Right cardiac atrium (tissue), 5 donors: ENCODE data around the gene CLIP3. TPM values are rescaled to one million over a fixed set of nuclear protein-coding genes. Genes with fewer than 3 reads are reported as not detected.
A peak's percentile ranks its signal among the peaks of the same experiment; 100 is the strongest.
"Not testable (repeated sequence)": the region's sequence is repeated elsewhere in the genome, so short reads cannot be mapped to it uniquely, and the experiment has no call there.

Experiments
- ATAC-seq, 2 donors: fragments of 200-7000 bp; cut with Tn5 transposase; one replicate each; pipeline versions ENCODE4 v1.8.0 to v1.9.1; 2020; ENCODE audit warnings: moderate library complexity in 2 of 2, mild to moderate bottlenecking in 1 of 2
- DNase-seq, 3 donors: peaks; one replicate each; pipeline ENCODE4 v3.0.0-alpha.2; 2020
- H3K27ac ChIP-seq: one replicate; pipeline ENCODE4 v1.5.1; 2013; ENCODE audit warnings: mild to moderate bottlenecking, low read length, control low read depth, moderate library complexity
- H3K27me3 ChIP-seq: one replicate; pipeline ENCODE4 v1.6.1; 2013; ENCODE audit not compliant: control insufficient read depth, insufficient read depth
- H3K4me1 ChIP-seq: one replicate; pipeline ENCODE4 v1.6.1; 2013; ENCODE audit warnings: low read length; ENCODE audit not compliant: control insufficient read depth, insufficient read depth
- H3K4me3 ChIP-seq: one replicate; pipeline ENCODE4 v1.5.1; 2013; ENCODE audit warnings: low read length, control low read depth
- H3K9me3 ChIP-seq: one replicate; pipeline ENCODE4 v1.6.1; 2013; ENCODE audit warnings: low read length; ENCODE audit not compliant: control insufficient read depth
- WGBS: extraction: QIAGEN DNeasy Blood & Tissue Kit; methylation state at CpG from one replicate; pipeline ENCODE4 v1.1.7; 2013; 5-methylcytosine and 5-hydroxymethylcytosine counted together
- intact Hi-C, 4 donors: fragments of 100-400 bp; cut with DNase I; formaldehyde crosslinking; loops; one replicate each; pipeline versions ENCODE4 v1.11.0 to v1.14.0; 2022 to 2023
- polyA plus RNA-seq: library from polyadenylated mRNA; stranded (reverse); fragments of 200-250 nt; gene quantifications from one replicate; pipeline ENCODE4 v1.2.3, GENCODE V29; 2013
- total RNA-seq, 4 donors: library from RNA; stranded (reverse); fragmentation: NEBNext Ultra II Directional; extraction: Animal tissue kit (Norgen Biotek cat#: 25700); gene quantifications; one replicate each; pipeline ENCODE4 v1.2.1, GENCODE V29; 2021
- donor health status: healthy with polysubstance abuse.
- donor health status: DM: no; HTN: yes; CAD: no.
- donor health status: DM: no; HTN: no; CAD: no.
- donor health status: DM: no; HTN: yes; CAD: no; lungs with severe emphysema.
- donor health status: DM: yes; HTN: yes; CAD: no.

Gene CLIP3
- total and polyA plus RNA-seq, 5 donors = 4.8 to 11.3 (median 10.1) TPM

- Histone ChIP-seq H3K27me3 (no peaks in the 10 kb centered on the region), H3K4me3 (no peak overlapping the region), H3K9me3 (no peaks in the 10 kb centered on the region), H3K27ac (no peak overlapping the region), H3K4me1 (no peaks in the 10 kb centered on the region)
- WGBS = 89% methylated on average over 3 of the region's 3 CpGs
- ATAC-seq = no peak
- intact Hi-C loops = no loop called here
- no peak for DNase-seq
Measured at GRCh38 chr19:35988824-35989223, 43.8 kb downstream of the CLIP3 start.

GRCh38 chr19:35987571-35987896 lies 45.1 kb downstream of the CLIP3 start:
- no peak overlapping the region for H3K4me3 ChIP-seq

GRCh38 chr19:35986664-35987570 lies 45.8 kb downstream of the CLIP3 start:
- WGBS = 8% methylated on average over 54 of the region's 54 CpGs
- Histone ChIP-seq H3K4me3 (peak overlapping the region; percentile 44), H3K4me1 (no peaks in the 10 kb centered on the region), H3K27ac (no peak overlapping the region), H3K27me3 (no peaks in the 10 kb centered on the region), H3K9me3 (no peaks in the 10 kb centered on the region)
- intact Hi-C loops = no loop called here
- DNase-seq = peak in 2 of 3 donors; percentile 66 to 82
- ATAC-seq = peak; percentile 47 to 56

More at GRCh38 chr19:35987571-35987896, 45.1 kb downstream of the CLIP3 start:
- no peak for ATAC-seq
- DNase-seq = no peak
- Histone ChIP-seq H3K27me3 (no peaks in the 10 kb centered on the region), H3K9me3 (no peaks in the 10 kb centered on the region), H3K27ac (no peak overlapping the region), H3K4me1 (no peaks in the 10 kb centered on the region)
- intact Hi-C loops = no loop called here
- 31% methylated on average over 8 of the region's 8 CpGs for WGBS

GRCh38 chr19:35986111-35986510 lies 46.6 kb downstream of the CLIP3 start:
- Histone ChIP-seq H3K27me3 (no peaks in the 10 kb centered on the region), H3K4me3 (no peak overlapping the region), H3K4me1 (no peaks in the 10 kb centered on the region), H3K27ac (no peak overlapping the region), H3K9me3 (no peaks in the 10 kb centered on the region)
- no peak for DNase-seq
- intact Hi-C loops = no loop called here
- WGBS = 91% methylated on average over 5 of the region's 5 CpGs
- ATAC-seq = no peak

GRCh38 chr19:35983177-35983576 lies 49.5 kb downstream of the CLIP3 start:
- intact Hi-C loops = no loop called here
- no peaks in the 10 kb centered on the region for H3K27me3 ChIP-seq
- H3K4me1 ChIP-seq = no peaks in the 10 kb centered on the region
- DNase-seq (no peak), ATAC-seq (no peak)
- H3K27ac ChIP-seq = no peak overlapping the region
- H3K4me3 ChIP-seq = no peak overlapping the region
- no peaks in the 10 kb centered on the region for H3K9me3 ChIP-seq
- 78% methylated on average over 8 of the region's 8 CpGs for WGBS

GRCh38 chr19:35980997-35981396 lies 51.7 kb downstream of the CLIP3 start:
- DNase-seq, H3K9me3 ChIP-seq, ATAC-seq, intact Hi-C loops, H3K27me3 ChIP-seq, H3K27ac ChIP-seq, H3K4me3 ChIP-seq, H3K4me1 ChIP-seq: not testable (repeated sequence)
- 87% methylated on average over 4 of the region's 4 CpGs for WGBS

- Histone ChIP-seq H3K9me3 (no peaks in the 10 kb centered on the region), H3K4me3 (no peak overlapping the region), H3K27me3 (no peaks in the 10 kb centered on the region), H3K27ac (no peak overlapping the region), H3K4me1 (no peaks in the 10 kb centered on the region)
- DNase-seq = no peak
- 63% methylated on average over 20 of the region's 20 CpGs for WGBS
- no peak for ATAC-seq
- intact Hi-C loops = no loop called here
Measured at GRCh38 chr19:35978832-35979365, 53.8 kb downstream of the CLIP3 start.

GRCh38 chr19:35978271-35978670 lies 54.4 kb downstream of the CLIP3 start:
- no peaks in the 10 kb centered on the region for H3K27me3 ChIP-seq
- WGBS = 44% methylated on average over 5 of the region's 5 CpGs
- H3K9me3 ChIP-seq = no peaks in the 10 kb centered on the region
- ATAC-seq = no peak
- H3K27ac ChIP-seq = no peak overlapping the region
- H3K4me3 ChIP-seq = no peak overlapping the region
- DNase-seq = no peak
- H3K4me1 ChIP-seq = no peaks in the 10 kb centered on the region
- intact Hi-C loops = no loop called here

- H3K27ac ChIP-seq = no peak overlapping the region
- WGBS = 52% methylated on average over 14 of the region's 14 CpGs
- no peak for ATAC-seq
- no peaks in the 10 kb centered on the region for H3K9me3 ChIP-seq
- H3K27me3 ChIP-seq = no peaks in the 10 kb centered on the region
- intact Hi-C loops = no loop called here
- H3K4me1 ChIP-seq = no peaks in the 10 kb centered on the region
- no peak overlapping the region for H3K4me3 ChIP-seq
- DNase-seq = no peak
Measured at GRCh38 chr19:35977446-35978222, 55.0 kb downstream of the CLIP3 start.

- ATAC-seq = no peak
Measured at GRCh38 chr19:35975608-35976214, 57.0 kb downstream of the CLIP3 start.

GRCh38 chr19:35973487-35973886 lies 59.2 kb downstream of the CLIP3 start:
- intact Hi-C loops = no loop called here
- DNase-seq (no peak), ATAC-seq (no peak)
- 42% methylated on average over 8 of the region's 8 CpGs for WGBS
- H3K4me1 ChIP-seq = no peaks in the 10 kb centered on the region
- H3K27me3 ChIP-seq = no peaks in the 10 kb centered on the region
- H3K9me3 ChIP-seq = no peaks in the 10 kb centered on the region
- no peak overlapping the region for H3K27ac ChIP-seq
- H3K4me3 ChIP-seq = no peak overlapping the region

More at GRCh38 chr19:35975608-35976214, 57.0 kb downstream of the CLIP3 start:
- Histone ChIP-seq H3K4me3 (no peak overlapping the region), H3K27me3 (no peaks in the 10 kb centered on the region), H3K4me1 (no peaks in the 10 kb centered on the region), H3K27ac (no peak overlapping the region), H3K9me3 (no peaks in the 10 kb centered on the region)
- no peak for DNase-seq
- WGBS = 32% methylated on average over 5 of the region's 5 CpGs
- intact Hi-C loops = no loop called here
